GM12872 (cell line): ENCODE results near the gene SMARCAL1.

Experiments used
- TF ChIP-seq, protein P1 (sequence below): IDR thresholded peaks from 3 replicates; pipeline ENCODE4 v1.5.1; 2011; ENCODE audit warnings: low read depth, mild to moderate bottlenecking, low read length, moderate library complexity; ENCODE audit not compliant: insufficient read depth

SMARCAL1 gene

DNA sequence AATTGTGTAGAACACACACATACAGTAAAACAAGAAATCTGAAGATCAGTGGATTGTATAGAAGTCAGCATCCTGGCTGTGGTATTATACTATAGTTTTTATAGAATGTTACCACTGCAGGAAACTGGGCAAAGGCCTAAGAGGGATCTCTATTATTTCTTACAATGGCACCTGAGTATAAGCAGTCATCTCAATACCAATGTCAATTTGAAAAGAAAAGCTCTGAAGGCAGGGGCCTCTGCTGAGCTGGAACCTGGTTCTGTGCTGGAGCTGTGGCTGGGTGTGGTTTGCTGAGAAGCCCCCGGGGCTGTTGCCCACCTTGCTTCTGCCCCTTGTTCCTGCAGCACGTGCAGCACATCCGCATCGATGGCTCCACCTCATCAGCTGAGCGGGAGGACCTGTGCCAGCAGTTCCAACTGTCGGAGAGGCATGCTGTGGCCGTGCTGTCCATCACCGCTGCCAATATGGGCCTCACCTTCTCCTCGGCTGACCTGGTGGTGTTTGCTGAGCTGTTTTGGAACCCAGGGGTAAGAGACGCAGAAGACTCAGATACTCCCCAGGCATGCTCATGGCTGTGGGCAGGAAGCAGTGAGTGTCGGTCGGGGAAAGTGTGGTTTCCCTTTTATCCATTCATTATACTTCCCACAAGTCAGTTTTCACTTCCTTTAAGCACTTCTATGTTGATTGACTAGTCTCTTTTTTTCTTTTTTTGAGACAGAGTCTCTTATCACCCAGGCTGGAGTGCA, 62.8 kb downstream of the SMARCAL1 start:
- TF ChIP-seq, protein P1, sequence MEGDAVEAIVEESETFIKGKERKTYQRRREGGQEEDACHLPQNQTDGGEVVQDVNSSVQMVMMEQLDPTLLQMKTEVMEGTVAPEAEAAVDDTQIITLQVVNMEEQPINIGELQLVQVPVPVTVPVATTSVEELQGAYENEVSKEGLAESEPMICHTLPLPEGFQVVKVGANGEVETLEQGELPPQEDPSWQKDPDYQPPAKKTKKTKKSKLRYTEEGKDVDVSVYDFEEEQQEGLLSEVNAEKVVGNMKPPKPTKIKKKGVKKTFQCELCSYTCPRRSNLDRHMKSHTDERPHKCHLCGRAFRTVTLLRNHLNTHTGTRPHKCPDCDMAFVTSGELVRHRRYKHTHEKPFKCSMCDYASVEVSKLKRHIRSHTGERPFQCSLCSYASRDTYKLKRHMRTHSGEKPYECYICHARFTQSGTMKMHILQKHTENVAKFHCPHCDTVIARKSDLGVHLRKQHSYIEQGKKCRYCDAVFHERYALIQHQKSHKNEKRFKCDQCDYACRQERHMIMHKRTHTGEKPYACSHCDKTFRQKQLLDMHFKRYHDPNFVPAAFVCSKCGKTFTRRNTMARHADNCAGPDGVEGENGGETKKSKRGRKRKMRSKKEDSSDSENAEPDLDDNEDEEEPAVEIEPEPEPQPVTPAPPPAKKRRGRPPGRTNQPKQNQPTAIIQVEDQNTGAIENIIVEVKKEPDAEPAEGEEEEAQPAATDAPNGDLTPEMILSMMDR, result no peak

DNA sequence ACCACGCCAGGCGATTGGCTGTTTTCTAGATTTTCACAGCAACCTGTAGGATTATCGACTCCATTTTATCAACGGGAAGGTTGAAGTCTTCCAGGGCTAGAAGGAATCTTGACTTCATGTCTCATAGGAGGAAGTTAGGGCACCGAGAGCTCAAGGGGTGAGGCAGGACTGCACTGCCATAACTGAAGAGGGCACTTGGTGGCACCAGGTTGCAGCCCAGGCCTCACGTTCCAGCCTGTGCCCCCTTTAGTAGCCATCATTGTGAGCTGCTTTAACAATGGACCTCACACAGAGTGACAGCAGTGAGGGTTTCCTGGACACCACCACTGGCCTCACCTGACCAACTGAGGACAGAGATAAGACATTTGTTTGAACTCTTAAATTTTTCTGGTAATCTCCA, 63.5 kb downstream of the SMARCAL1 start:
- TF ChIP-seq, protein P1, result no peak

DNA sequence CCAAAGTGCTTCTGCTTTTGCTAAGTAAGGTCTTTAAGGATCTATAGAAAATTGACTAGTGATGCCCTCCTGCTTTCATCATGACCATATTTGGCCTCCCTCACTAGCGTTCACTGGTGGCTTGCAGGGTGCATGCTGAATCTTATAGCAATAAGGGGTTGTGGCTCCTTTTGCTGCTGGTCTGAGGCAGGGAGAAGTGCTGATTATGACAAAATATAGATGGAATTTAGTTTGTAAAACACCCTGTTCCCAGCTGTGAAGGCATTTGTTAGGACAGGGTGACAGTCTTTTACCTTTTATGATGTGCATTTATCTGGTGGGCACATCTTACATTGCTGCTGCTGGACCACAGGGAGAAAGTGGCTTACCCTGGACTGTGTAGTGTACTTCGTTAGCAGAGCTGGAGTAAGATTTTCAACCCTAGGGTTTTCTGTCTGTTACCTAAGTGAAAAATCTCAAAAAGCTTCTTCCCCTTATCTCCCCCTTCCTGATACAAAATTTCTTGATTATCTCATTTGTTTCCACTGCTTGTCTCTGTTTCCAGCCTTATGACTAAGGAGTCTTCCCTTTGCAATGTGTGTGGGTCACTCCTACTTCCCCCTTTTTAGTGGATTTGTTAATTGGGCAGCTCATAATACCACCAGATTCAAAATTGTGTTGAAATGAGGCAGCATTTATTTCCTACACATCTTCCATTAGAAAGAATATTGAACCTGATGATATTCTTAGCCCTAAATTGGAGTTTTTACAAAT, 65.2 kb downstream of the SMARCAL1 start:
- TF ChIP-seq, protein P1, result no peak

DNA sequence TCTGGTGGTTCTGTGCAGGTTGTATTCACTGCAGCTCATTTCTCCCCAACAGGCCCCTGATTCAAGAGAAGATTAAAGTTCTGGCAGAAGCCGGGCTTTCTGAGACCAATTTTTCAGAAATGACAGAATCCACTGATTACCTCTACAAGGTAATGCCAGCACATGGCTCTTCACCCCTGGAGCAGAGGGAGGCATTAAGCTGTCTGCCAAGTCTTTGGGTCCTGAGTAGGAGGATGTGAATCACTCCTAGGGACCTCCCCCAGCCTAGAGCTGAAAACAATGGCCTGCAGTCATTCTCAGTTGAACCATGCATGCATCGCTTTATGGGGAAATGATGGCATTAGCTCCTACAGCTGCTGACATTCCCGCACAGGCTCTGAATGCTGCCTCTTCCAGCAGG, 65.9 kb downstream of the SMARCAL1 start:
- TF ChIP-seq, protein P1, result no peak

DNA sequence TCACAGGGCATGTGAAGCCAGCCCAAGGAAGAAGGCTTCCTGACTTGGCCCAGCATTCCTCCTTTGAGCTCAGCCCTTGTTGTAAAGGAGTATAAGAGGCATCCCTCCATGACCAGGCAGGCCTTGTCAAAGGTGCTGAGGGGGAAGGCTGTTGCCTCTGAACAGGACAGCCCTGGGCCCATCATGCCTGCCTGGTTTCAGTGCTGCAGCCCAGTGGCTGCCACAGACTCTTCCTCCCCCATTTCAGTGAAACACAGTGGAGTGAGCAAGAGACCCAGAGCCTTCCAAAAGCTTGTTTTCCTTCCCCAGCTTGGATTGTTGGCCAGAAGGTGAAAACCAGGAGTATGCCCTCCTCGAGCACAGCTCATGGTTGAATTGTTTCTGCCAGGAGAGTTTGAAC, 66.5 kb downstream of the SMARCAL1 start:
- TF ChIP-seq, protein P1, result no peak

DNA sequence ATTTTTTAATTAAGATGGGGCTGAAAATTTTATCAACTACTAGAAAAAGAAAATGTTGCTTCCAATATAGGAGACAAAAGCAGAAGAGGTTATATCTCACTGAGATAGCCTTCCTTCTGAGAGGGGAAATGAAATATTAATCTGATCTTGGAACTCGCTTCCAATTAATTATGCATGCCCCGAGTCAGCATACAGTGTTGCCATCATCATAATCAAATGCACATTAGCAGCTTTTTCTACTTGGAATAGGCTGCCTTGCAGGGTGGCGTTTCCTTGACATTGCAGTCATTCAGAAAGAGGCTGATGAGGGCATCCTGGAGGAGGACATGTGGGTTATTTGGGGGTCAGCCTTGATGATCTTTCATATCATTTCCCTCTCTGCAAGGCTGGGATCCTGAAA, 67.9 kb downstream of the SMARCAL1 start:
- TF ChIP-seq, protein P1, result no peak

DNA sequence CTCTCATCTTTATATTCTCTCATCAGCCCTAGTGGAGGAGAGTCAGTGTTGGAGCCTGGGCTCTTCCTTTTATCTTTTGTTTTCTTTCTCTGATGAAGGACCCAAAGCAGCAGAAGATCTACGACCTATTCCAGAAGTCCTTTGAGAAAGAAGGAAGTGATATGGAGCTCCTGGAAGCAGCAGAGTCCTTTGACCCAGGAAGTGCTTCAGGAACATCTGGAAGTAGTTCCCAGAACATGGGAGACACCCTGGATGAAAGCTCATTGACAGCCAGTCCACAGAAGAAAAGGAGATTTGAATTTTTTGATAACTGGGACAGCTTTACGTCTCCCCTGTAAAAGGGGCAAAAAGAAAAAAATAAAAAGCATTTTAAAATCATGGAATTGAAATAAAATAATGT, 70.4 kb downstream of the SMARCAL1 start:
- TF ChIP-seq, protein P1, result no peak
